GM23338 (cell line): ENCODE data around the gene CSKMT.

Source experiments
- CREB1 ChIP-seq: fragments of 250-450 bp; sonication (Bioruptor Pico); IDR thresholded peaks from 2 replicates; pipeline ENCODE4 v1.5.0; 2020; ENCODE audit warnings: low read depth, mild to moderate bottlenecking, moderate library complexity
- EZH2 ChIP-seq: fragments of 200-600 bp; sonication (generic); IDR thresholded peaks from one replicate; pipeline ENCODE4 v1.8.0; 2017; ENCODE audit warnings: antibody characterized with exemption, mild to moderate bottlenecking, low read depth; ENCODE audit not compliant: unreplicated experiment
- EZH2phosphoT487 ChIP-seq: fragments of 200-600 bp; sonication (generic); IDR thresholded peaks from one replicate; pipeline ENCODE4 v1.8.1; 2018; ENCODE audit warnings: antibody characterized with exemption; ENCODE audit not compliant: unreplicated experiment
- JUNB ChIP-seq: IDR thresholded peaks from one replicate; pipeline ENCODE4 v1.6.1; 2016; ENCODE audit warnings: antibody characterized with exemption; ENCODE audit not compliant: unreplicated experiment
- POLR2AphosphoS5 ChIP-seq: IDR thresholded peaks from 2 replicates; pipeline ENCODE4 v1.6.1; 2016; ENCODE audit warnings: antibody characterized with exemption, low read depth
- TF ChIP-seq, protein P1 (sequence below), 2 experiments: fragments of 200-600 bp in 1 of 2; sonication (generic) in 1 of 2; conservative IDR thresholded peaks; 2 replicates each; pipeline versions ENCODE4 v1.5.1 to v1.6.1; 2016 to 2017; ENCODE audit warnings: antibody characterized with exemption in 2 of 2, low read depth in 2 of 2, mild to moderate bottlenecking in 2 of 2, moderate library complexity in 1 of 2
- TF ChIP-seq, protein P2 (sequence below): IDR thresholded peaks from one replicate; pipeline ENCODE4 v1.6.1; 2018; ENCODE audit warnings: antibody characterized with exemption; ENCODE audit not compliant: unreplicated experiment
- TF ChIP-seq, protein P3 (sequence below): IDR thresholded peaks from 2 replicates; pipeline ENCODE4 v1.6.1; 2016; ENCODE audit warnings: antibody characterized with exemption

DNA sequence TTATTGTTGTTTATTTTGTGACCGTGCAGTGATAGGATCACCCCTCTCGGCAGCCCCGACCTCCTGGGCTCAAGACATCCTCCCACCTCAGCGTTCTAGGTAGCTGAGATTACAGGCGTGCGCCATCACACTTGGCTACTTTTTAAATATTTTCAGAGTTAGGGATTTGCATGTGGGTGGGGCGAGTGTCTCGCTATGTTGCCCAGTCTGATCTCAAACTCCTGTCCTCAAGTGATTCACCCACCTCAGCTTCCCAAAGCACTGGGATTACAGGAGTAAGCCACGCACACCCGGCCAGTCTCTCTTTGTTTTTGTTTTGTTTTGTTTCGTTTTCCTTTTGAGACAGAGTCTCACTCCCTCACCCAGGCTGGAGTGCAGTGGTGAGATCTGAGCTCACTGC, 10.8 kb upstream of the CSKMT start:
- TF ChIP-seq, protein P1, sequence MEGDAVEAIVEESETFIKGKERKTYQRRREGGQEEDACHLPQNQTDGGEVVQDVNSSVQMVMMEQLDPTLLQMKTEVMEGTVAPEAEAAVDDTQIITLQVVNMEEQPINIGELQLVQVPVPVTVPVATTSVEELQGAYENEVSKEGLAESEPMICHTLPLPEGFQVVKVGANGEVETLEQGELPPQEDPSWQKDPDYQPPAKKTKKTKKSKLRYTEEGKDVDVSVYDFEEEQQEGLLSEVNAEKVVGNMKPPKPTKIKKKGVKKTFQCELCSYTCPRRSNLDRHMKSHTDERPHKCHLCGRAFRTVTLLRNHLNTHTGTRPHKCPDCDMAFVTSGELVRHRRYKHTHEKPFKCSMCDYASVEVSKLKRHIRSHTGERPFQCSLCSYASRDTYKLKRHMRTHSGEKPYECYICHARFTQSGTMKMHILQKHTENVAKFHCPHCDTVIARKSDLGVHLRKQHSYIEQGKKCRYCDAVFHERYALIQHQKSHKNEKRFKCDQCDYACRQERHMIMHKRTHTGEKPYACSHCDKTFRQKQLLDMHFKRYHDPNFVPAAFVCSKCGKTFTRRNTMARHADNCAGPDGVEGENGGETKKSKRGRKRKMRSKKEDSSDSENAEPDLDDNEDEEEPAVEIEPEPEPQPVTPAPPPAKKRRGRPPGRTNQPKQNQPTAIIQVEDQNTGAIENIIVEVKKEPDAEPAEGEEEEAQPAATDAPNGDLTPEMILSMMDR (conservative IDR thresholded peaks at IDR 0.05; ENCODE audit: low read depth in 2 of 2): no peak
- TF ChIP-seq POLR2AphosphoS5: no peak
- TF ChIP-seq, protein P2, sequence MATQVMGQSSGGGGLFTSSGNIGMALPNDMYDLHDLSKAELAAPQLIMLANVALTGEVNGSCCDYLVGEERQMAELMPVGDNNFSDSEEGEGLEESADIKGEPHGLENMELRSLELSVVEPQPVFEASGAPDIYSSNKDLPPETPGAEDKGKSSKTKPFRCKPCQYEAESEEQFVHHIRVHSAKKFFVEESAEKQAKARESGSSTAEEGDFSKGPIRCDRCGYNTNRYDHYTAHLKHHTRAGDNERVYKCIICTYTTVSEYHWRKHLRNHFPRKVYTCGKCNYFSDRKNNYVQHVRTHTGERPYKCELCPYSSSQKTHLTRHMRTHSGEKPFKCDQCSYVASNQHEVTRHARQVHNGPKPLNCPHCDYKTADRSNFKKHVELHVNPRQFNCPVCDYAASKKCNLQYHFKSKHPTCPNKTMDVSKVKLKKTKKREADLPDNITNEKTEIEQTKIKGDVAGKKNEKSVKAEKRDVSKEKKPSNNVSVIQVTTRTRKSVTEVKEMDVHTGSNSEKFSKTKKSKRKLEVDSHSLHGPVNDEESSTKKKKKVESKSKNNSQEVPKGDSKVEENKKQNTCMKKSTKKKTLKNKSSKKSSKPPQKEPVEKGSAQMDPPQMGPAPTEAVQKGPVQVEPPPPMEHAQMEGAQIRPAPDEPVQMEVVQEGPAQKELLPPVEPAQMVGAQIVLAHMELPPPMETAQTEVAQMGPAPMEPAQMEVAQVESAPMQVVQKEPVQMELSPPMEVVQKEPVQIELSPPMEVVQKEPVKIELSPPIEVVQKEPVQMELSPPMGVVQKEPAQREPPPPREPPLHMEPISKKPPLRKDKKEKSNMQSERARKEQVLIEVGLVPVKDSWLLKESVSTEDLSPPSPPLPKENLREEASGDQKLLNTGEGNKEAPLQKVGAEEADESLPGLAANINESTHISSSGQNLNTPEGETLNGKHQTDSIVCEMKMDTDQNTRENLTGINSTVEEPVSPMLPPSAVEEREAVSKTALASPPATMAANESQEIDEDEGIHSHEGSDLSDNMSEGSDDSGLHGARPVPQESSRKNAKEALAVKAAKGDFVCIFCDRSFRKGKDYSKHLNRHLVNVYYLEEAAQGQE: no peak
- no peak for TF ChIP-seq EZH2
- TF ChIP-seq JUNB: no peak
- TF ChIP-seq EZH2phosphoT487: no peak
- TF ChIP-seq, protein P3, sequence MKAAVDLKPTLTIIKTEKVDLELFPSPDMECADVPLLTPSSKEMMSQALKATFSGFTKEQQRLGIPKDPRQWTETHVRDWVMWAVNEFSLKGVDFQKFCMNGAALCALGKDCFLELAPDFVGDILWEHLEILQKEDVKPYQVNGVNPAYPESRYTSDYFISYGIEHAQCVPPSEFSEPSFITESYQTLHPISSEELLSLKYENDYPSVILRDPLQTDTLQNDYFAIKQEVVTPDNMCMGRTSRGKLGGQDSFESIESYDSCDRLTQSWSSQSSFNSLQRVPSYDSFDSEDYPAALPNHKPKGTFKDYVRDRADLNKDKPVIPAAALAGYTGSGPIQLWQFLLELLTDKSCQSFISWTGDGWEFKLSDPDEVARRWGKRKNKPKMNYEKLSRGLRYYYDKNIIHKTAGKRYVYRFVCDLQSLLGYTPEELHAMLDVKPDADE: no peak
- TF ChIP-seq CREB1 (CRISPR knock-in tag): no peak
